Measurements from ENCODE around the gene LLGL1.
"Not testable (repeated sequence)": the region's sequence is repeated elsewhere in the genome, so short reads cannot be mapped to it uniquely, and the experiment has no call there.

Gene LLGL1

GRCh38 chr17:18216906-18217305 lies 8.5 kb upstream of the LLGL1 start:
- H3K27me3 ChIP-seq (ENCODE audit: control insufficient read depth in 1 of 2, insufficient read depth in 2 of 2, low read length in 2 of 2); H3K9ac ChIP-seq (ENCODE audit: low read length in 2 of 2); H3K36me3 ChIP-seq (ENCODE audit: control insufficient read depth in 2 of 2, insufficient read depth in 2 of 2, low read length in 2 of 2); H3K4me1 ChIP-seq (ENCODE audit: control insufficient read depth, insufficient read depth, low read length); H3K27ac ChIP-seq (ENCODE audit: low read length); H3K4me3 ChIP-seq (ENCODE audit: low read length in 2 of 2); H3K9me3 ChIP-seq (ENCODE audit: control insufficient read depth in 2 of 2, low read length in 2 of 2): not testable (repeated sequence)

GRCh38 chr17:18217412-18218015 lies 7.9 kb upstream of the LLGL1 start:
- peaks cover 5% of the 10 kb centered on the region for H3K4me1 ChIP-seq (ENCODE audit: control insufficient read depth, insufficient read depth, low read length)
- no peak overlapping the region for H3K9ac ChIP-seq (ENCODE audit: low read length in 2 of 2)
- no peaks in the 10 kb centered on the region for H3K27me3 ChIP-seq (ENCODE audit: control insufficient read depth in 1 of 2, insufficient read depth in 2 of 2, low read length in 2 of 2)
- H3K4me3 ChIP-seq (ENCODE audit: low read length in 2 of 2), result no peak overlapping the region
- H3K36me3 ChIP-seq (ENCODE audit: control insufficient read depth in 2 of 2, insufficient read depth in 2 of 2, low read length in 2 of 2), result no peaks in the 10 kb centered on the region
- H3K9me3 ChIP-seq (ENCODE audit: control insufficient read depth in 2 of 2, low read length in 2 of 2), result no peaks in the 10 kb centered on the region
- H3K27ac ChIP-seq (ENCODE audit: low read length), result no peak overlapping the region

- Histone ChIP-seq H3K9me3 (ENCODE audit: control insufficient read depth in 2 of 2, low read length in 2 of 2) (no peaks in the 10 kb centered on the region), H3K4me1 (ENCODE audit: control insufficient read depth, insufficient read depth, low read length) (peaks cover 5% of the 10 kb centered on the region), H3K27me3 (ENCODE audit: control insufficient read depth in 1 of 2, insufficient read depth in 2 of 2, low read length in 2 of 2) (no peaks in the 10 kb centered on the region), H3K36me3 (ENCODE audit: control insufficient read depth in 2 of 2, insufficient read depth in 2 of 2, low read length in 2 of 2) (no peaks in the 10 kb centered on the region), H3K9ac (ENCODE audit: low read length in 2 of 2) (no peak overlapping the region), H3K27ac (ENCODE audit: low read length) (no peak overlapping the region), H3K4me3 (ENCODE audit: low read length in 2 of 2) (no peak overlapping the region)
Observed at GRCh38 chr17:18218756-18219415, 6.5 kb upstream of the LLGL1 start.

- Histone ChIP-seq H3K27me3 (ENCODE audit: control insufficient read depth in 1 of 2, insufficient read depth in 2 of 2, low read length in 2 of 2) (no peaks in the 10 kb centered on the region), H3K36me3 (ENCODE audit: control insufficient read depth in 2 of 2, insufficient read depth in 2 of 2, low read length in 2 of 2) (no peaks in the 10 kb centered on the region), H3K27ac (ENCODE audit: low read length) (no peak overlapping the region), H3K4me1 (ENCODE audit: control insufficient read depth, insufficient read depth, low read length) (peaks cover 26% of the 10 kb centered on the region), H3K4me3 (ENCODE audit: low read length in 2 of 2) (no peak overlapping the region), H3K9me3 (ENCODE audit: control insufficient read depth in 2 of 2, low read length in 2 of 2) (no peaks in the 10 kb centered on the region), H3K9ac (ENCODE audit: low read length in 2 of 2) (peak overlapping the region in 1 of 2 donors; percentile 65)
Observed at GRCh38 chr17:18224053-18224386, 1.4 kb upstream of the LLGL1 start.

- Histone ChIP-seq H3K9me3 (ENCODE audit: control insufficient read depth in 2 of 2, low read length in 2 of 2) (no peaks in the 10 kb centered on the region), H3K27ac (ENCODE audit: low read length) (no peak overlapping the region), H3K4me1 (ENCODE audit: control insufficient read depth, insufficient read depth, low read length) (peaks cover 23% of the 10 kb centered on the region), H3K9ac (ENCODE audit: low read length in 2 of 2) (peak overlapping the region; percentile 55 to 65), H3K4me3 (ENCODE audit: low read length in 2 of 2) (peak overlapping the region; percentile 67 to 69), H3K27me3 (ENCODE audit: control insufficient read depth in 1 of 2, insufficient read depth in 2 of 2, low read length in 2 of 2) (no peaks in the 10 kb centered on the region), H3K36me3 (ENCODE audit: control insufficient read depth in 2 of 2, insufficient read depth in 2 of 2, low read length in 2 of 2) (no peaks in the 10 kb centered on the region)
Observed at GRCh38 chr17:18224387-18225120, 881 bp upstream of the LLGL1 start.

- Histone ChIP-seq H3K9me3 (ENCODE audit: control insufficient read depth in 2 of 2, low read length in 2 of 2) (no peaks in the 10 kb centered on the region), H3K27ac (ENCODE audit: low read length) (no peak overlapping the region), H3K27me3 (ENCODE audit: control insufficient read depth in 1 of 2, insufficient read depth in 2 of 2, low read length in 2 of 2) (no peaks in the 10 kb centered on the region), H3K36me3 (ENCODE audit: control insufficient read depth in 2 of 2, insufficient read depth in 2 of 2, low read length in 2 of 2) (no peaks in the 10 kb centered on the region), H3K4me1 (ENCODE audit: control insufficient read depth, insufficient read depth, low read length) (peaks cover 23% of the 10 kb centered on the region), H3K4me3 (ENCODE audit: low read length in 2 of 2) (peak overlapping the region; percentile 84), H3K9ac (ENCODE audit: low read length in 2 of 2) (peak overlapping the region; percentile 80 to 89)
Observed at GRCh38 chr17:18225642-18226283, 328 bp downstream of the LLGL1 start.

- Histone ChIP-seq H3K4me3 (ENCODE audit: low read length in 2 of 2) (peak overlapping the region; percentile 84), H3K27ac (ENCODE audit: low read length) (no peak overlapping the region), H3K27me3 (ENCODE audit: control insufficient read depth in 1 of 2, insufficient read depth in 2 of 2, low read length in 2 of 2) (no peaks in the 10 kb centered on the region), H3K9ac (ENCODE audit: low read length in 2 of 2) (peak overlapping the region; percentile 80 to 89), H3K36me3 (ENCODE audit: control insufficient read depth in 2 of 2, insufficient read depth in 2 of 2, low read length in 2 of 2) (no peaks in the 10 kb centered on the region), H3K9me3 (ENCODE audit: control insufficient read depth in 2 of 2, low read length in 2 of 2) (no peaks in the 10 kb centered on the region), H3K4me1 (ENCODE audit: control insufficient read depth, insufficient read depth, low read length) (peaks cover 23% of the 10 kb centered on the region)
Observed at GRCh38 chr17:18226284-18226945, 980 bp downstream of the LLGL1 start.

GRCh38 chr17:18227635-18228034 lies 2.2 kb downstream of the LLGL1 start:
- Histone ChIP-seq H3K4me3 (ENCODE audit: low read length in 2 of 2) (no peak overlapping the region), H3K27ac (ENCODE audit: low read length) (no peak overlapping the region), H3K9me3 (ENCODE audit: control insufficient read depth in 2 of 2, low read length in 2 of 2) (no peaks in the 10 kb centered on the region), H3K36me3 (ENCODE audit: control insufficient read depth in 2 of 2, insufficient read depth in 2 of 2, low read length in 2 of 2) (no peaks in the 10 kb centered on the region), H3K4me1 (ENCODE audit: control insufficient read depth, insufficient read depth, low read length) (peaks cover 23% of the 10 kb centered on the region), H3K27me3 (ENCODE audit: control insufficient read depth in 1 of 2, insufficient read depth in 2 of 2, low read length in 2 of 2) (no peaks in the 10 kb centered on the region), H3K9ac (ENCODE audit: low read length in 2 of 2) (no peak overlapping the region)

GRCh38 chr17:18228176-18228682 lies 2.8 kb downstream of the LLGL1 start:
- Histone ChIP-seq H3K9ac (ENCODE audit: low read length in 2 of 2) (no peak overlapping the region), H3K9me3 (ENCODE audit: control insufficient read depth in 2 of 2, low read length in 2 of 2) (no peaks in the 10 kb centered on the region), H3K27me3 (ENCODE audit: control insufficient read depth in 1 of 2, insufficient read depth in 2 of 2, low read length in 2 of 2) (no peaks in the 10 kb centered on the region), H3K27ac (ENCODE audit: low read length) (no peak overlapping the region), H3K36me3 (ENCODE audit: control insufficient read depth in 2 of 2, insufficient read depth in 2 of 2, low read length in 2 of 2) (no peaks in the 10 kb centered on the region), H3K4me3 (ENCODE audit: low read length in 2 of 2) (no peak overlapping the region), H3K4me1 (ENCODE audit: control insufficient read depth, insufficient read depth, low read length) (peaks cover 23% of the 10 kb centered on the region)

- H3K27ac ChIP-seq (ENCODE audit: low read length), result no peak overlapping the region
- no peaks in the 10 kb centered on the region for H3K27me3 ChIP-seq (ENCODE audit: control insufficient read depth in 1 of 2, insufficient read depth in 2 of 2, low read length in 2 of 2)
- H3K36me3 ChIP-seq (ENCODE audit: control insufficient read depth in 2 of 2, insufficient read depth in 2 of 2, low read length in 2 of 2), result peaks cover 2 to 4% of the 10 kb centered on the region in 2 donors
- no peak overlapping the region for H3K9ac ChIP-seq (ENCODE audit: low read length in 2 of 2)
- no peak overlapping the region for H3K4me3 ChIP-seq (ENCODE audit: low read length in 2 of 2)
- no peaks in the 10 kb centered on the region for H3K9me3 ChIP-seq (ENCODE audit: control insufficient read depth in 2 of 2, low read length in 2 of 2)
- H3K4me1 ChIP-seq (ENCODE audit: control insufficient read depth, insufficient read depth, low read length), result peaks cover 22% of the 10 kb centered on the region
Observed at GRCh38 chr17:18229254-18229653, 3.8 kb downstream of the LLGL1 start.

Measured in stomach smooth muscle (tissue), 2 donors.